OCI-LY7 (cell line): ENCODE results near the gene SNRPF.

ENCODE experiments used
- EZH2phosphoT487 ChIP-seq: fragments of 200-600 bp; sonication (generic); IDR thresholded peaks from 2 replicates; pipeline ENCODE4 v1.6.1; 2018; ENCODE audit warnings: low read depth, borderline replicate concordance, mild to moderate bottlenecking, mixed run types, antibody characterized with exemption, low read length, moderate library complexity, mixed read lengths
- TF ChIP-seq, protein P1 (sequence below): fragments of 200-600 bp; sonication (generic); conservative IDR thresholded peaks from 2 replicates; pipeline ENCODE4 v1.5.1; 2014; ENCODE audit warnings: mild to moderate bottlenecking, antibody characterized with exemption, low read length, moderate library complexity, mixed read lengths

DNA sequence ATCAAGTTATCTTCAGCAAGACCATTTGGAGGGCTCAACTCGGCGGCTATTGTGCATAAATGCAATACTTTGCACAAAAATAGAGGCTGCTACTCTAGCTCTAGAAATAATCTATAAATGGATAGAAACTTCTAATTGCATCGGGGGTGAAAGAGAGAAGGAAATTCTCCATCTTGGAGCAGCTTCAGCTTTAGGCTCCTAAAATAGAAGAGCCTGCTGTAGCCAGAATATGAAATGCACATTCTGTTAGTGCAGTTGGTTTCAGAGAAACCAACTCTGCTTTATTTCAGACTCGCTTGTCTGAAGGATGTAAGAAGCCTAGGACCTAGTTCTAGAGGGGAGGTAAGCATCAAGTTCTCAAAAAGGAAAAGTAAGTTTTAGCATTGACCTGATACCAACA lies 38.1 kb downstream of the SNRPF start:
- TF ChIP-seq, protein P1, sequence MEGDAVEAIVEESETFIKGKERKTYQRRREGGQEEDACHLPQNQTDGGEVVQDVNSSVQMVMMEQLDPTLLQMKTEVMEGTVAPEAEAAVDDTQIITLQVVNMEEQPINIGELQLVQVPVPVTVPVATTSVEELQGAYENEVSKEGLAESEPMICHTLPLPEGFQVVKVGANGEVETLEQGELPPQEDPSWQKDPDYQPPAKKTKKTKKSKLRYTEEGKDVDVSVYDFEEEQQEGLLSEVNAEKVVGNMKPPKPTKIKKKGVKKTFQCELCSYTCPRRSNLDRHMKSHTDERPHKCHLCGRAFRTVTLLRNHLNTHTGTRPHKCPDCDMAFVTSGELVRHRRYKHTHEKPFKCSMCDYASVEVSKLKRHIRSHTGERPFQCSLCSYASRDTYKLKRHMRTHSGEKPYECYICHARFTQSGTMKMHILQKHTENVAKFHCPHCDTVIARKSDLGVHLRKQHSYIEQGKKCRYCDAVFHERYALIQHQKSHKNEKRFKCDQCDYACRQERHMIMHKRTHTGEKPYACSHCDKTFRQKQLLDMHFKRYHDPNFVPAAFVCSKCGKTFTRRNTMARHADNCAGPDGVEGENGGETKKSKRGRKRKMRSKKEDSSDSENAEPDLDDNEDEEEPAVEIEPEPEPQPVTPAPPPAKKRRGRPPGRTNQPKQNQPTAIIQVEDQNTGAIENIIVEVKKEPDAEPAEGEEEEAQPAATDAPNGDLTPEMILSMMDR = no peak
- no peak for TF ChIP-seq EZH2phosphoT487
